RWPE2 (cell line): ENCODE data around the gene NME1.
"Not testable (repeated sequence)": the region's sequence is repeated elsewhere in the genome, so short reads cannot be mapped to it uniquely, and the experiment has no call there.

ENCODE experiments used
- ATAC-seq: fragments of 200-7000 bp; cut with Tn5 transposase; 3 replicates; pipeline ENCODE4 v1.9.1; 2021; ENCODE audit warnings: low read depth
- DNase-seq: peaks from one replicate; pipeline ENCODE4 v3.0.0-alpha.2; 2020; ENCODE audit warnings: low spot score
- H3K27ac ChIP-seq: fragments of 450-650 bp; 2 replicates; pipeline ENCODE4 v1.5.1; 2017; ENCODE audit warnings: mild to moderate bottlenecking; ENCODE audit not compliant: poor library complexity, severe bottlenecking
- H3K27me3 ChIP-seq: fragments of 250-450 bp; sonication (Bioruptor Pico); 2 replicates; pipeline ENCODE4 v1.5.1; 2021; ENCODE audit warnings: mild to moderate bottlenecking, moderate library complexity; ENCODE audit not compliant: insufficient read depth, poor library complexity, severe bottlenecking
- H3K36me3 ChIP-seq: fragments of 250-450 bp; sonication (Bioruptor Pico); 2 replicates; pipeline ENCODE4 v1.5.1; 2020; ENCODE audit warnings: low read depth, mild to moderate bottlenecking, moderate library complexity
- H3K4me1 ChIP-seq: fragments of 250-450 bp; sonication (Bioruptor Pico); 2 replicates; pipeline ENCODE4 v1.5.1; 2021; ENCODE audit warnings: mild to moderate bottlenecking, moderate library complexity; ENCODE audit not compliant: insufficient read depth, poor library complexity, severe bottlenecking
- H3K4me3 ChIP-seq: fragments of 250-450 bp; sonication (Bioruptor Pico); 2 replicates; pipeline ENCODE4 v1.5.1; 2021; ENCODE audit warnings: mild to moderate bottlenecking, moderate library complexity; ENCODE audit not compliant: severe bottlenecking
- H3K9me3 ChIP-seq: fragments of 250-450 bp; sonication (Bioruptor Pico); 2 replicates; pipeline ENCODE4 v1.5.1; 2021; ENCODE audit warnings: mild to moderate bottlenecking, moderate library complexity; ENCODE audit not compliant: severe bottlenecking
- CTCF ChIP-seq: fragments of 450-650 bp; IDR thresholded peaks from one replicate; pipeline ENCODE4 v1.5.1; 2017; ENCODE audit warnings: mild to moderate bottlenecking, moderate library complexity; ENCODE audit not compliant: poor library complexity, severe bottlenecking

Gene NME1

GRCh38 chr17:51169340-51169739 lies 16.0 kb downstream of the NME1 start:
- H3K4me1 ChIP-seq: no peaks in the 10 kb centered on the region
- H3K27me3 ChIP-seq: no peaks in the 10 kb centered on the region
- no peak for TF ChIP-seq CTCF
- H3K36me3 ChIP-seq: peaks cover 74% of the 10 kb centered on the region
- no peak for DNase-seq
- no peak overlapping the region for H3K27ac ChIP-seq
- H3K9me3 ChIP-seq: no peaks in the 10 kb centered on the region
- H3K4me3 ChIP-seq: no peak overlapping the region
- no peak for ATAC-seq

GRCh38 chr17:51170736-51171135 lies 17.4 kb downstream of the NME1 start:
- DNase-seq (no peak), ATAC-seq (no peak)
- no peak for TF ChIP-seq CTCF
- no peaks in the 10 kb centered on the region for H3K27me3 ChIP-seq
- H3K9me3 ChIP-seq: no peaks in the 10 kb centered on the region
- H3K4me1 ChIP-seq: no peaks in the 10 kb centered on the region
- no peak overlapping the region for H3K27ac ChIP-seq
- peaks cover 74% of the 10 kb centered on the region for H3K36me3 ChIP-seq
- H3K4me3 ChIP-seq: no peak overlapping the region

GRCh38 chr17:51172030-51172429 lies 18.7 kb downstream of the NME1 start:
- not testable (repeated sequence) for ATAC-seq, H3K27ac ChIP-seq
- H3K36me3 ChIP-seq: peaks cover 71% of the 10 kb centered on the region

GRCh38 chr17:51180486-51180885 lies 27.1 kb downstream of the NME1 start:
- no peak overlapping the region for H3K4me3 ChIP-seq
- H3K4me1 ChIP-seq: no peaks in the 10 kb centered on the region
- H3K9me3 ChIP-seq: no peaks in the 10 kb centered on the region
- H3K27me3 ChIP-seq: no peaks in the 10 kb centered on the region
- no peak overlapping the region for H3K27ac ChIP-seq
- H3K36me3 ChIP-seq: peaks cover 54% of the 10 kb centered on the region
- DNase-seq (no peak), ATAC-seq (no peak)
- no peak for TF ChIP-seq CTCF

More at GRCh38 chr17:51172030-51172429, 18.7 kb downstream of the NME1 start:
- DNase-seq, H3K27me3 ChIP-seq, H3K4me1 ChIP-seq, H3K9me3 ChIP-seq, H3K4me3 ChIP-seq: not testable (repeated sequence)

GRCh38 chr17:51184124-51184523 lies 30.8 kb downstream of the NME1 start:
- H3K27ac ChIP-seq: no peak overlapping the region
- ATAC-seq (no peak), DNase-seq (no peak)
- H3K27me3 ChIP-seq: no peaks in the 10 kb centered on the region
- H3K36me3 ChIP-seq: peaks cover 43% of the 10 kb centered on the region
- H3K4me3 ChIP-seq: no peak overlapping the region
- no peak for TF ChIP-seq CTCF
- no peaks in the 10 kb centered on the region for H3K4me1 ChIP-seq
- no peaks in the 10 kb centered on the region for H3K9me3 ChIP-seq
